Left kidney (tissue), 2 donors: ENCODE data around the gene ACMSD. TPM values are rescaled to one million over a fixed set of nuclear protein-coding genes. Genes with fewer than 3 reads are reported as not detected.
"Not testable (repeated sequence)": the region's sequence is repeated elsewhere in the genome, so short reads cannot be mapped to it uniquely, and the experiment has no call there.

Source experiments
- DNase-seq: peaks from one replicate; pipeline ENCODE4 v3.0.0-alpha.2; 2013
- polyA plus RNA-seq: library from polyadenylated mRNA; unstranded; fragments of 120-200 nt; gene quantifications from one replicate; pipeline ENCODE4 v1.2.1, GENCODE V29; 2013; ENCODE audit not compliant: insufficient read length

ACMSD gene
- polyA plus RNA-seq, 1 donor = 43.9 TPM

GRCh38 chr2:134905168-134905567 is 66.8 kb downstream of the ACMSD start:
- no peak for DNase-seq

- no peak for DNase-seq
Observed at GRCh38 chr2:134906726-134907125, 68.3 kb downstream of the ACMSD start.

GRCh38 chr2:134907441-134908116 is 69.2 kb downstream of the ACMSD start:
- DNase-seq = not testable (repeated sequence)

- no peak for DNase-seq
Observed at GRCh38 chr2:134910763-134911399, 72.5 kb downstream of the ACMSD start.

GRCh38 chr2:134911400-134911785 is 73.0 kb downstream of the ACMSD start:
- DNase-seq = no peak

DNA sequence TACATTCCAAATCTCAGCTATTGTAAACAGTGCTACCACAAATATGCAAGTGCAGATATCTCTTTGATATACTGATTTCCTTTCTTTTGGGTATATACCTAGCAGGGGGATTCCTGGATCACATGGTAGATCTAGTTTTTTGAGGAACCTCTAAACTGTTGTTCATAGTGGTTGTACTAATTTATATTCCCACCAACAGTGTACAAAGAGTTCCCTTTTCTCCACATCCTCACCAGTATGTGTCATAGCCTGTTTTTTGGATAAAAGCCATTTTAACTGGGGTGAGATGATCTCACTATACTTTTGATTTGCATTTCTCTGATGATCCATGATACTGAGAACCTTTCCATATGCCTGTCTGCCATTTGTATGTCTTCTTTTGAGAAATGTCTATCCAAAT is 73.9 kb downstream of the ACMSD start:
- DNase-seq = no peak

DNA sequence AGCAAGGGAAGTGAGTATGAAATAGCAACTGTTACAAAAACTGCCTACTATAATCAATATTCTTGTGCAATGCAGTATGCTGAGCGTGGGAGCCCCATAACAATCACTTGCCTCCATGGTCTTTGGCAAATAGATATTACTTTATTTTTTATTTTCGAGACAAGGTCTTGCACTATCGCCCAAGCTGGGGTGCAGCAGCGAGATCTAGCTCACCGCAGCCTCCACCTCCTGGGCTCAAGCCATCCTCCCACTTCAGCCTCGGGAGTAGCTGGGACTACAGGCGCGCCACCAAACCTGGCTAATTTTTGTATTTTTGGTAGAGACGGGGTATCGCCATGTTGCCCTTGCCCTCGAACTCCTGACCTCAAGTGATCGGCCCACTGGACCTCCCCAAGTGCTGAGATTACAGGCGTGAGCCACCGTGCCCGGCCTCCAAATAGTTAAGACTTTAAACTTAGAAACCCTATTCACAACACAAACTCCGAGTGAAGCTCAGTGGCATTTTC is 79.0 kb downstream of the ACMSD start:
- DNase-seq = no peak

GRCh38 chr2:134917888-134918525 is 79.6 kb downstream of the ACMSD start:
- peak; percentile 90 for DNase-seq

DNA sequence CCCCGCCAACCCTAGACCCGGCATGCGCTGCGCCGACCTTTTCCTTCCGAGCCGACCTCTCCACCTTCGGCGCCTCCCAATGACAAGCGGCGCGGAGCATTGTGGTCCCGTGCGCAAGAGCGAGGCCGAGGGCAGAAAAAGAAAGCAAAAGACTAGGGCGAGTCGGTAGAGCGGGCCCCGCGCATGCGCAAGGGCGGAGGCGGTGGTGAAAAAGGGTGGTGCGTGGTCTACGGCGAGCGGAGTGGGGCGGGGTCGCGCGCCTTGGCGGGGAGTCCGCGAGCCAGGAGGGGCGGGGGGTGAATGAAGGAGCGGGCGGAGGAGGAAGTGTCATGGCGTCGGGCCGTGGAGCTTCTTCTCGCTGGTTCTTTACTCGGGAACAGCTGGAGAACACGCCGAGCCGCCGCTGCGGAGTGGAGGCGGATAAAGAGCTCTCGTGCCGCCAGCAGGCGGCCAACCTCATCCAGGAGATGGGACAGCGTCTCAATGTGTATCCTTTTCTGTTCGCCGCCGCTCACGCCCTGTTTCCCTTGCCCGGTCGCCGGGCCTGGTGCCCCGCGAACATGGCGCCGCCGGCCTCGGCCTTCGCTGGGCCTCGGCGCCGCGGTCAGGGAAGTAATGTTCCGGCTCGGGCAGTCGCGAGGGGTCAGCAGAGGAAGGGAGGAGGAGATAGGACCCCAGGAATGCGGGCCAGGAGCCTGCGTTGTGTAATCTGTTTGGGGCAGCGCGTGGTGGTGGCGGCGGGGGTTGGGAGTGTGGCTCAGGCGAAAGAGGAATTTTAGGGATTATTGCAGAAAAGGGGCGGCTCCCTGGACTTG is 80.3 kb downstream of the ACMSD start, which contains the start of gene CCNT2:
Gene CCNT2, plus strand, starts transcription at position 297 of the 815 bp plus-strand sequence. Its CDS starts 33 bp downstream, at position 330.
- DNase-seq = peak; percentile 99

DNA sequence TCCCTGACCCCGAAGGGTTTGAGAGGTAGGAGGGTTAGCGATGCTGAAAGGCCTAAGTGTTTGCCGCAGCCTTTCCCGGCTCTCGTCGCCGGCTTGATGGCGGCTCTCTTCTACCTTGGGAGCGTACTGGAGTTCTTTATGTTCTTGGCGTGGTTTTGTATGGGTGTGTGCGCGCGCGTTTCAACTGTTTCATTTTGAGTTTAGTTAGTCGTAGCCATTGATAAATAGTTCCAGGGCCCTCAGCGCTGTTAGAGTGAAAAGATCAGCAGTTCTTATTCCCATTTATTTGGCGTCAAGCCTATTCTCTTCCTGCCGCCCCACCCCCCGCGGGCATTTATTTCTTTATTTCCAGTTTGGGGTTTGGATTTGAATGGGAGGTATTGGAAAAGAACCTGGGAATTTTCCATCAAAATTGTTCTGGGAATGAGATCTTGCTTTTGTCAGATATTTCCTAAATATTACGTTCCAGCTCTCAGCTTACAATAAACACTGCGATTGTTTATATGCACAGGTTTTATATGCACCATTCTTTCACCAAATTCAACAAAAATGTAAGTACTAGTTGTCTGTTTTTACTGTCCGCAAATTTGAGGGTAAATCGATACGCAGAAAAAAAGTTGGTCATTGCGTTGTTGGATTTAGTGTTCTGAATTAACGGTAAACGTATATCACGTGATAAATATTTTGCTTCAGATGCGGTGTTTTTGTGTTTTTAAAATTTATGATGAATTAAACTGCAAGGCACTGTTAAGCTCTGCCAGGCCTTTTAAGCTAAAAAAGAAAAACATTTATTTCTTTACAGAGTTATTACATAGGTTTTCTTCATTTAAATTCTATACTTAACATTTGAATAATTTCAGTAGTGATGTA is 81.2 kb downstream of the ACMSD start:
- DNase-seq = peak; percentile 40

- no peak for DNase-seq
Observed at GRCh38 chr2:134924912-134925311, 86.5 kb downstream of the ACMSD start.

- DNase-seq = no peak
Observed at GRCh38 chr2:134926231-134926931, 88.0 kb downstream of the ACMSD start.

DNA sequence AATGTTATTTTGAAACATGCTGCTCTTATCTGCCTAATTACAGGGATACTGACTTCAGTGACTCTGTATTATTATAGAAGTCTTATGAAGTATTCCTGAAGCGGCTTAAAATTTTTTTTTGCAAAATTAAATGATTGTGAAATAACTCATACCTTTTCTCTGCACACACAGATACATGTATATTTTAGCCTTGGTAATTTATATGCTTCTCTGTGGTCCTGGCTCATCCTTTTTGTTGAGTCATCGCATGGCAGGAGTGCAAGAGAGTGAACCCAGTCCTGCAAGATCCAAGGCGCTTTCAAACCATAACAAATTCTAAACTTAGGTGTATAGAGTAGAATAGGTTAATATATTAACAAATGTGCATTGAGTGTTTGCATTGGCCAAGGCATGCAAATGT is 88.8 kb downstream of the ACMSD start:
- no peak for DNase-seq

GRCh38 chr2:134932864-134933526 is 94.6 kb downstream of the ACMSD start:
- no peak for DNase-seq

DNA sequence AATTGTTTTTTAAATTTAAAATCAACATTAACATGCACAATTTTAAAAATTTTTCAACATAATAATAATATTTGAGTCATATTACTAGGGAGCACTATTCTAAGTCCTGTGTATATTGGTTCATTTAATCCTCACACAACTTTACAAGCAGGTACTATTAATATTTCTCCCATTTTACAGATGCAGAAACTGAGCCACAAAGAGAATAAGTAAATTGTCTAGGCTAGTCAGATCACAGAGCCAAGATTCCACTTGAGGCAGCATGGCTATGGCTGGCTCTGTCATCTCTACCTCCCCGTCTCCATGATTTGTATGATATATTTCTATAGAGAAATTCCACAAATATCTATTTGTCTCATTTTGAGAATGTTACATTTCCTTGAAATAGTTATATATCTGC is 95.3 kb downstream of the ACMSD start:
- no peak for DNase-seq

- no peak for DNase-seq
Observed at GRCh38 chr2:134934150-134934549, 95.7 kb downstream of the ACMSD start.

- no peak for DNase-seq
Observed at GRCh38 chr2:134934641-134935040, 96.2 kb downstream of the ACMSD start.

- no peak for DNase-seq
Observed at GRCh38 chr2:134936691-134937090, 98.3 kb downstream of the ACMSD start.

GRCh38 chr2:134943540-134943939 is 105.1 kb downstream of the ACMSD start:
- DNase-seq = no peak

- no peak for DNase-seq
Observed at GRCh38 chr2:134944975-134945374, 106.6 kb downstream of the ACMSD start.
